Upper lobe of right lung (tissue), 1 donor: ENCODE measurements around the gene TCF15. TPM values are rescaled to one million over a fixed set of nuclear protein-coding genes. Genes with fewer than 3 reads are reported as not detected.

Experiments
- ATAC-seq: fragments of 200-7000 bp; cut with Tn5 transposase; one replicate; pipeline ENCODE4 v1.9.1; 2020; ENCODE audit warnings: mild to moderate bottlenecking, moderate library complexity
- DNase-seq: peaks from one replicate; pipeline ENCODE4 v3.0.0-alpha.2; 2020
- H3K27ac ChIP-seq: fragments of 200-600 bp; one replicate; pipeline ENCODE4 v1.8.0; 2022
- H3K27me3 ChIP-seq: fragments of 200-600 bp; one replicate; pipeline ENCODE4 v1.8.0; 2022; ENCODE audit warnings: mild to moderate bottlenecking
- H3K36me3 ChIP-seq: fragments of 200-600 bp; one replicate; pipeline ENCODE4 v1.8.0; 2022
- H3K4me1 ChIP-seq: fragments of 200-600 bp; one replicate; pipeline ENCODE4 v1.8.0; 2022
- H3K4me3 ChIP-seq: fragments of 200-600 bp; one replicate; pipeline ENCODE4 v1.8.0; 2022; ENCODE audit warnings: mild to moderate bottlenecking
- H3K9me3 ChIP-seq: fragments of 200-600 bp; one replicate; pipeline ENCODE4 v1.8.0; 2022
- intact Hi-C: fragments of 100-400 bp; cut with DNase I; formaldehyde crosslinking; loops from one replicate; pipeline ENCODE4 v1.11.0; 2022
- total RNA-seq: library from RNA; stranded (reverse); fragmentation: NEBNext Ultra II Directional; extraction: Animal tissue kit (Norgen Biotek cat#: 25700); gene quantifications from one replicate; pipeline ENCODE4 v1.2.1, GENCODE V29; 2021
- TF ChIP-seq, protein P1 (sequence below): fragments of 200-600 bp; IDR thresholded peaks from one replicate; pipeline ENCODE4 v1.8.0; 2022; ENCODE audit warnings: antibody characterized with exemption
- donor health status: DM: no; HTN: yes; CAD: no; lungs with severe emphysema.

The TCF15 gene
- total RNA-seq, 1 donor from 2014 or later, result 0.43 TPM

DNA sequence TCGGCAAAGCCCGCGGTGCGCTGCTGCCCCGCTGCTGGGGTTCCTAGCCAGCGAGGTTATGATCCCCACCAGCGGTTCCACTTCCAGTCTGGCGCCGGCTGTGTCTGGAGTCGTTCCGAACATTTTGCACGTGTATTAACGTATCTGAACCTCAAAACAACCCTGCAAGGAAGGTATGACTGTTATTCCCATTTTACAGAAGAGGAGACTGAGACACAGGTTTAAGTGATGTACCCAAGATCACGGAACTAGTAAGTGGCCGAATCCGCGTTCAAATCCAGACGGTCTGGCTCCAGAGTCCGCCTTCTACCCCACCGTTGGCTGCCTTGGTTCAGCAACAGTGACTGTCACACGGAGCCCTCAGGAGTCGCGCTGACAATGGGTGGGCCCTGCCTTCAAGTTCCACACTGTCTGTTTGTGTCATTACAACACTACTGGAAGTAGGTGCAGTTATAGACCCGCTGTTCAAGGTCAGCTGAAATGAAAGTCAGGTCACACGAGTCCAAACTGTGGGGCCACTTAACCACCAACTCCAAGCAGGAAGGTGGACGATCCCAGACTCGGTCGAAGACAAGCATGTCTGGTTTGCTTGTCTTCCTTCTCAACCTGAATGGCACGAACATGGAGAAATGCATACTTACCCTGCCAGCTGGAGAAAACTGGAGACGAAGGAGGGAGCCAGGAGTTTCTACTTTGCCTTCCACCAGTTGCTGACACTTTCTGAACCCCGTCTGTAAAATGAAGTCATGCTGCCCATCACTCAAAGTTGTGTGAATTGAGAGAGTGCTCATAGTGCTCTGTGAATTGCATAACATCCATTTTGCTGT is 43.7 kb upstream of the TCF15 start:
- Histone ChIP-seq H3K4me1 (peaks cover 11% of the 10 kb centered on the region), H3K27me3 (peaks cover 8% of the 10 kb centered on the region), H3K4me3 (peak overlapping the region; percentile 84), H3K36me3 (peaks cover 6% of the 10 kb centered on the region), H3K27ac (peak overlapping the region; percentile 90), H3K9me3 (no peaks in the 10 kb centered on the region)
- intact Hi-C loops, result no loop called here
- no peak for DNase-seq
- TF ChIP-seq, protein P1, sequence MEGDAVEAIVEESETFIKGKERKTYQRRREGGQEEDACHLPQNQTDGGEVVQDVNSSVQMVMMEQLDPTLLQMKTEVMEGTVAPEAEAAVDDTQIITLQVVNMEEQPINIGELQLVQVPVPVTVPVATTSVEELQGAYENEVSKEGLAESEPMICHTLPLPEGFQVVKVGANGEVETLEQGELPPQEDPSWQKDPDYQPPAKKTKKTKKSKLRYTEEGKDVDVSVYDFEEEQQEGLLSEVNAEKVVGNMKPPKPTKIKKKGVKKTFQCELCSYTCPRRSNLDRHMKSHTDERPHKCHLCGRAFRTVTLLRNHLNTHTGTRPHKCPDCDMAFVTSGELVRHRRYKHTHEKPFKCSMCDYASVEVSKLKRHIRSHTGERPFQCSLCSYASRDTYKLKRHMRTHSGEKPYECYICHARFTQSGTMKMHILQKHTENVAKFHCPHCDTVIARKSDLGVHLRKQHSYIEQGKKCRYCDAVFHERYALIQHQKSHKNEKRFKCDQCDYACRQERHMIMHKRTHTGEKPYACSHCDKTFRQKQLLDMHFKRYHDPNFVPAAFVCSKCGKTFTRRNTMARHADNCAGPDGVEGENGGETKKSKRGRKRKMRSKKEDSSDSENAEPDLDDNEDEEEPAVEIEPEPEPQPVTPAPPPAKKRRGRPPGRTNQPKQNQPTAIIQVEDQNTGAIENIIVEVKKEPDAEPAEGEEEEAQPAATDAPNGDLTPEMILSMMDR, result no peak
- ATAC-seq, result no peak

GRCh38 chr20:653110-653589 is 43.0 kb upstream of the TCF15 start, which contains the start of gene SRXN1:
Gene SRXN1 (minus strand): TSS chr20:653200. CDS start chr20:653185, 15 bp downstream.
- H3K9me3 ChIP-seq, result no peaks in the 10 kb centered on the region
- peak within 1 kb of the TSS; percentile 90 for H3K27ac ChIP-seq
- peak; percentile 97 for DNase-seq
- peaks cover 13% of the 10 kb centered on the region for H3K36me3 ChIP-seq
- H3K4me1 ChIP-seq, result peaks cover 11% of the 10 kb centered on the region
- H3K27me3 ChIP-seq, result peaks cover 4% of the 10 kb centered on the region
- TF ChIP-seq, protein P1, result peak; percentile 46
- ATAC-seq, result peak; percentile 95
- H3K4me3 ChIP-seq, result peak within 1 kb of the TSS; percentile 84
- intact Hi-C loops, result no loop called here

DNA sequence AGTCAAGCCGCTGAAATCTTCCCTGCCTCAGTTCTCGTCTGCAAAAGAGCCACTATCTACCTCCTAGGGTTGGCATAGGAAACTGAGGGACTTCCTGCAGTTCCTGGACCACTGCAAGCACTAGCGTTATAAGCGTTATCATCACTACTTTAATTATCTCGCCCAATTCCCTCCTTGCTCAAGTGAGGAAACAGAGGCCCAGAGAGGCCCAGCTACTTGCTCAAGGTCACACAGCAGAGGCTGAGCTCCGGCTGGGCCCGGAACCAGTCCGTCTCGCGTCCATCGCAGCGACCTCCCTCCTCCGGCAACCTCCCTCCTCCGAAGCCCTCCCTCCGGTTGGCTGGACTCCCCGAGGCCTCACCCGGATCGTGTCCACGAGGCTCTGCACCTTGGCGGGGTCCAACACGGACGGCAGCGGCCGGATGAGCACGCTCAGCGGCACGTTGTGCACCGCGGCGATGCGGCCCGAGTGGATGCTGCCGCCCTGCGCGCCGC is 42.6 kb upstream of the TCF15 start:
- H3K27me3 ChIP-seq, result no peaks in the 10 kb centered on the region
- ATAC-seq (peak; percentile 8), DNase-seq (peak; percentile 79)
- H3K4me1 ChIP-seq, result peaks cover 11% of the 10 kb centered on the region
- peak overlapping the region; percentile 90 for H3K27ac ChIP-seq
- no peaks in the 10 kb centered on the region for H3K9me3 ChIP-seq
- H3K36me3 ChIP-seq, result peaks cover 18% of the 10 kb centered on the region
- H3K4me3 ChIP-seq, result peak overlapping the region; percentile 84
- intact Hi-C loops, result no loop called here
- TF ChIP-seq, protein P1, result no peak

DNA sequence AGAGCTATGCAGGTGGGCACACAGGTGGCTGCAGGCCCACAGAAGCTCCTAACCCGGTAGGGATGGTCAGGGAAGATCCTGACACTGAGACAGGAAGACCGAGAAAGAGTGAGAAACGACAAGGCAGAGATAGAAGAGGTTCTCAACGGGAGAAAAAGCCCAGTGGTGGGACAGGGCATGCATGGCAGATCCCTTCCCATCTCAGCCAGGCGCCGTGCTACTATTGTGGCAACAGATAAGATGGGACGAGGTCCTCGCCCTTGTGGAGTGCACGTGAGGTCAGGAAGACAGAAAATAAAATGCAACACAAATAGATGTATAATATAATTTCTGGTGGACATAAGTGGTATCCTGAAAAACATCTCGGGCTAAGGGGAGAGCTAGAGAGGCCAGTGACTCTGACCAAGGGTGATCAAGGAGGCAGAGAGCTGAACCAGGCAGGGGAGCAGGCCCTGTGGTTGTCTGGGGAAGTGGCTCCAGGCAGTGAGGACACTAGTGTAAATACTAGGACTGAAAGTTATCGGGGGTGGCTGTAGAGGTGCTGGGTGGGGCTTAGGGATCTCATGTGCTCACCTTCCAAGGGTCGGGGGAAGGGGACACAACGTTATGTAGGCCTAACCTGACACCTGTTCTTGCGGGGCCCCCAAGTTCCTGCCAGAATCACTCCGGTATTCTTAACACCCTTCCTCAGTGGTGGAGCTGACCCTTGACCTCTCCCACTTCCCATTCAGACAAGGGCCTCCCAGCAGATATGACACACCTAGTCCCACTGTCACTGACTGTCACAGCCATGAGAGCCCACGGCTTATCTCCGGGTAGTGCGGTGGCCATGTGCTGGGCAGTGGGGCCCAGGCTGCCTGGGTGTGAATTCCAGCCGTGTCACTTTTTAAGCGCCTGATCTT is 41.9 kb upstream of the TCF15 start:
- no peak for DNase-seq
- H3K27me3 ChIP-seq, result no peaks in the 10 kb centered on the region

GRCh38 chr20:650954-651353 is 40.8 kb upstream of the TCF15 start:
- ATAC-seq, result no peak
- Histone ChIP-seq H3K9me3 (no peaks in the 10 kb centered on the region), H3K4me3 (no peak overlapping the region), H3K36me3 (peaks cover 26% of the 10 kb centered on the region), H3K4me1 (peaks cover 15% of the 10 kb centered on the region), H3K27ac (no peak overlapping the region), H3K27me3 (no peaks in the 10 kb centered on the region)
- TF ChIP-seq, protein P1, result no peak
- no peak for DNase-seq
- intact Hi-C loops, result no loop called here

More for the DNA sequence above, 41.9 kb upstream of the TCF15 start:
- Histone ChIP-seq H3K4me3 (peak overlapping the region; percentile 84), H3K4me1 (peaks cover 11% of the 10 kb centered on the region), H3K36me3 (peaks cover 24% of the 10 kb centered on the region), H3K27ac (peak overlapping the region; percentile 90), H3K9me3 (no peaks in the 10 kb centered on the region)
- ATAC-seq, result peak; percentile 1
- TF ChIP-seq, protein P1, result no peak
- intact Hi-C loops, result no loop called here
